ENCODE measurements around the gene AMH.

The AMH gene

GRCh38 chr19:2294687-2295335 is 45.7 kb downstream of the AMH start:
- Mint-ChIP-seq H3K36me3 (ENCODE audit: low read depth) (peaks cover 65% of the 10 kb centered on the region), H3K4me1 (ENCODE audit: low read depth) (peaks cover 52% of the 10 kb centered on the region), H3K9me3 (no peaks in the 10 kb centered on the region), H3K27me3 (peaks cover 30% of the 10 kb centered on the region), H3K4me3 (no peak overlapping the region), H3K27ac (no peak overlapping the region)
- intact Hi-C loops (cut with micrococcal nuclease): no loop called here

- H3K36me3 Mint-ChIP-seq (ENCODE audit: low read depth): peaks cover 52% of the 10 kb centered on the region
- peaks cover 33% of the 10 kb centered on the region for H3K27me3 Mint-ChIP-seq
- H3K9me3 Mint-ChIP-seq: no peaks in the 10 kb centered on the region
- no peak overlapping the region for H3K27ac Mint-ChIP-seq
- no peak overlapping the region for H3K4me3 Mint-ChIP-seq
- intact Hi-C loops (cut with micrococcal nuclease): no loop called here
- H3K4me1 Mint-ChIP-seq (ENCODE audit: low read depth): peaks cover 55% of the 10 kb centered on the region
These were observed 47.0 kb downstream of the AMH start for GRCh38 chr19:2296141-2296540.

GRCh38 chr19:2300533-2300932 is 51.4 kb downstream of the AMH start:
- Mint-ChIP-seq H3K36me3 (ENCODE audit: low read depth) (peaks cover 13% of the 10 kb centered on the region), H3K9me3 (no peaks in the 10 kb centered on the region), H3K27ac (peak overlapping the region; percentile 8), H3K4me1 (ENCODE audit: low read depth) (peaks cover 48% of the 10 kb centered on the region), H3K27me3 (peaks cover 54% of the 10 kb centered on the region), H3K4me3 (no peak overlapping the region)
- intact Hi-C loops (cut with micrococcal nuclease): no loop called here
